BJ (cell line): ENCODE measurements around the gene EPAS1. TPM values are rescaled to one million over a fixed set of nuclear protein-coding genes. Genes with fewer than 3 reads are reported as not detected.
A peak's percentile ranks its signal among the peaks of the same experiment; 100 is the strongest.

ENCODE experiments used
- CTCF ChIA-PET: fragments of 350-600 bp; formaldehyde crosslinking; extraction: SDS; loops from one replicate; lab custom pipeline; 2021; ENCODE audit warnings: antibody characterized with exemption, inconsistent platforms; lab: Yijun Ruan, JAX
- POLR2A ChIA-PET: fragments of 300-600 bp; sonication (Branson Sonifier 250); formaldehyde crosslinking; extraction: SDS; loops from one replicate; lab custom pipeline; 2021; ENCODE audit warnings: antibody characterized with exemption; lab: Charles Lee
- DNase-seq: peaks from one replicate; pipeline ENCODE4 v3.0.0-alpha.2; 2011; ENCODE audit warnings: low read depth
- H3K27me3 ChIP-seq: 2 replicates; pipeline ENCODE4 v1.6.0; 2011; ENCODE audit warnings: low read length; ENCODE audit not compliant: control insufficient read depth, insufficient read depth
- H3K36me3 ChIP-seq: 2 replicates; pipeline ENCODE4 v1.5.1; 2011; ENCODE audit warnings: low read length; ENCODE audit not compliant: control insufficient read depth, insufficient read depth
- H3K4me3 ChIP-seq: 2 replicates; pipeline ENCODE4 v1.5.1; 2011; ENCODE audit warnings: low read depth, mild to moderate bottlenecking, control low read depth, low read length
- polyA plus RNA-seq: library from polyadenylated mRNA; depleted of rRNA; stranded (reverse); fragments of >200 nt; gene quantifications from 2 replicates; pipeline ENCODE4 v1.2.3, GENCODE V29; 2011
- TF ChIP-seq, protein P1 (sequence below): IDR thresholded peaks from 2 replicates; pipeline ENCODE4 v1.5.1; 2011; ENCODE audit warnings: low read depth, mild to moderate bottlenecking, control low read depth, inconsistent platforms, low read length, moderate library complexity; ENCODE audit not compliant: insufficient read depth

EPAS1 gene
- polyA plus RNA-seq, 1 experiment, result 531 TPM

DNA sequence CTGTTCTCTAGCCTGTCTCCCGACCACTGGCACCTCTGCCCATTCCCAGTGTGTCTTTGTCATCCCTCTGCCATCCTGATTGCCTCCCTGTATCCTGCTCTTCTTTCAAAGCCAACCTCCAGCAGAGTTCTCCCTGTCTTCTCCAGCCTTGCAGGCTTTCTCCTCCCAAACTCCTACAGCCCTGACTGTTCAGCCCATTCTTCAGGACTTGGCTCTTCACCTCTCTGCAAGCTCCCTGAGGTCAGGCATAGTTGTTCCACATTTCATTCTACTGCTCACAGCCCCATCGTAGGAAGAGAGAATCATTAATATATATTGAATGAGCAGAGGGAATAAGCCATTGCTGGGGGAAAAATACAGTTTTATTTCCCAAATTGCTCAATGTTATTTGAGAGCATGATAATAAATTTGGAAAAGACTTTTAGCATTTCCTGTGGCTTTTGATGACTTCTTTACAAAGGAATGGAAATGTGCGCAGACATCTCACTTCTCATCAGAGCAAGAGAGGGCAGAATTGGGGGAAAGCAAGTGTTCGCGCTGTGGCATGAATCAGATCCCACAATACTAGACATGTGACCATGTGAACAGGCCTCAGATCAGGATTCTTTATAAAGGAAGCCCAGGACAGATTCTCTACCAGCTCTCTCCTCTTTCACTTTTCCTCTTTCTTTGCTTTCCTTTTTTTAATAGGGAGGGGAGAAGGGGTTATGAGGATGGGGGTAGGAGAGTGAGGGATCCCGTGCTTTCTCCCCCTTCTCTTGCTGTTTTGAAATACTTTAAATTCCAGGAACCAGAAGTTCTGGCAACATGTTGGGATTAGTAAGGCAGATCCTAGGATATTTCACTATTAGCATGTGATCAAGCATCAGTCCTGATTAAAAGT is 37.4 kb downstream of the EPAS1 start:
- peak overlapping the region; percentile 28 for H3K4me3 ChIP-seq
- H3K27me3 ChIP-seq, result no peaks in the 10 kb centered on the region
- no peaks in the 10 kb centered on the region for H3K36me3 ChIP-seq
- ChIA-PET CTCF (interaction anchor here (0.6 to 2.1 kb wide), 7 partner anchors 7 to 324 kb away, joined by 3 to 5 read pairs (median 3); no protein-coding TSS in a partner anchor), POLR2A (interaction anchor here (1.3 kb wide), 1 partner anchor 25 kb away, joined by 5 read pairs; no protein-coding TSS in a partner anchor)
- TF ChIP-seq, protein P1, sequence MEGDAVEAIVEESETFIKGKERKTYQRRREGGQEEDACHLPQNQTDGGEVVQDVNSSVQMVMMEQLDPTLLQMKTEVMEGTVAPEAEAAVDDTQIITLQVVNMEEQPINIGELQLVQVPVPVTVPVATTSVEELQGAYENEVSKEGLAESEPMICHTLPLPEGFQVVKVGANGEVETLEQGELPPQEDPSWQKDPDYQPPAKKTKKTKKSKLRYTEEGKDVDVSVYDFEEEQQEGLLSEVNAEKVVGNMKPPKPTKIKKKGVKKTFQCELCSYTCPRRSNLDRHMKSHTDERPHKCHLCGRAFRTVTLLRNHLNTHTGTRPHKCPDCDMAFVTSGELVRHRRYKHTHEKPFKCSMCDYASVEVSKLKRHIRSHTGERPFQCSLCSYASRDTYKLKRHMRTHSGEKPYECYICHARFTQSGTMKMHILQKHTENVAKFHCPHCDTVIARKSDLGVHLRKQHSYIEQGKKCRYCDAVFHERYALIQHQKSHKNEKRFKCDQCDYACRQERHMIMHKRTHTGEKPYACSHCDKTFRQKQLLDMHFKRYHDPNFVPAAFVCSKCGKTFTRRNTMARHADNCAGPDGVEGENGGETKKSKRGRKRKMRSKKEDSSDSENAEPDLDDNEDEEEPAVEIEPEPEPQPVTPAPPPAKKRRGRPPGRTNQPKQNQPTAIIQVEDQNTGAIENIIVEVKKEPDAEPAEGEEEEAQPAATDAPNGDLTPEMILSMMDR, result no peak
- DNase-seq, result peak; percentile 95

DNA sequence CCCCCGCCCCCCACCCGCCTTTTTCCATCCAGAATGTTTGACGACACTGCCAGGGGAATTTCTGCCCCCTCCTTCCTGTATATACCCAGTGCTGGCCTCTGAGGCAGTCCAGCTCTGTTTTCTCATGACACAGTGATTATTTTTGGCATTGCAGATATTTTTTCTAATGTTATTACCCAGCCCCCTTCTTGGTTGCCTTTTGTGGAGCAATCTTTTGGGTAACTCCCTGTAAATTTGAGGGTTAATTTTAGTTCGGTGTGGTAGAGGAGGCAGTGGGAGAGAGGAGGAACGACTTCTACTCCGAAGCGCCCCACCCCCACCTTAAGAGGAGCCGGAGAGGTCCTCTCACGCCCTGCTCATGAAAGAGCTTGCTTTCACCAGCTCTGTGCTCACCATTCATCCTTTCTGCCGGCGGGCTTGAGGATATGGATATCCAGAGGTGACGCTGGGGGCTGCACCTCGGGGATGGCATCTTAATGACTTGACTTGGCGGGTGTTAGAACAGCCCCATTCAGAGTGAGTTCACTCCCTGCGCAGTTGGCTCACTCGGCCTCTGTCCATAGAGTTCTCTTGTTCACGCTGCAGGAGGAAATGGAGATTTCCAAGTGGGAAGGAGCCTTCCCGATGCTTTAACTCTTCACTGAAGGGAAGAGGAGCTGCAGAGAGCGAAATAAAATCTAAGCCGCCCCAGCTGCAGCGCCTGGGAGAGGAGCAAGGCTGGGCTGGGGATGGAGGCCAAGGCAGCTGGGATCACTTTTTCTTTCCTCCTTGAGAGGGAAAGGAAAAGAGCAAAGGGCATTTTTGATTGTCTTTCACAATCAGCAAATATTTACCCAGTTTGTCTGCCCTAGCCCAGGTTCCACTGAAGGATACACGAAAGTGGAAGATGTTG is 38.4 kb downstream of the EPAS1 start:
- POLR2A ChIA-PET, result interaction anchor here (0.6 to 1.3 kb wide), 3 partner anchors 26 to 863 kb away, joined by 5 to 12 read pairs (median 5); no protein-coding TSS in a partner anchor
- CTCF ChIA-PET, result interaction anchor here (0.6 to 2.1 kb wide), 5 partner anchors 8 to 325 kb away, joined by 3 to 5 read pairs (median 3); no protein-coding TSS in a partner anchor
- Histone ChIP-seq H3K36me3 (no peaks in the 10 kb centered on the region), H3K27me3 (no peaks in the 10 kb centered on the region), H3K4me3 (peak overlapping the region; percentile 28)
- DNase-seq, result no peak
- TF ChIP-seq, protein P1, result no peak

DNA sequence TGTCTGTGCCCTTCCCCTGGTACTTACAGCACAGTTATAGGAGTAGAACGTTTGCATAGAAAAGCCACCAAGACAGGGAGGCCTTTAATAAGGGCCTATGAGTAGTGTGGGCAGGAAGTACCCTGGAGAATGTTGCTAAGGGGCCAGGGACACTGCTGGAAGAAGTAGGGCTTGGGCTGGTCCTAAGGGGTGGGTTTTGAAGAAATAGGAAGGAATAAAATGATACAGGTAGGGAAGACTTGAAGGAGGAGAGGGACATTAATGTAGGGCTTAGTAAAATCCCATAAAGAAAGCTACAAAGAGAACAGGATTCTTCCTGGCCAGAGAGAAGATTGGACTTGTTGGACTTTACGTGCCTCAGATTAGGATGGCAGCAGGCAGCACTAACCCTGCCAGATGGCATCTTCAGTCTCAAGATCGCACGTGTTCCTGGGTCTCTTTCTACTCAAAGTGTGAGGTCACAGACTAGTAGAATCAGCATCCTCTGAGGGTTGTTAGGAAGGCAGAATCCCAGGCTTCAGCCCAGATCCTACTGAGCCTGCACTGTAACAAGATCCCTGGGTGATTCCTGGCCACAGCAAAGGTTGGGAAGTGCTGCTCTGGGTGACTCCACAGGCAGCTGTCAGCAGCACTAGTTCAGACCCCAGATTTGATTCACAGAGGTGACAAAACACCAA is 39.2 kb downstream of the EPAS1 start:
- DNase-seq, result peak; percentile 31
- H3K4me3 ChIP-seq, result no peak overlapping the region
- no peaks in the 10 kb centered on the region for H3K36me3 ChIP-seq
- ChIA-PET CTCF (interaction anchor here (1.0 to 2.1 kb wide), 4 partner anchors 9 to 326 kb away, joined by 3 to 5 read pairs (median 4); no protein-coding TSS in a partner anchor), POLR2A (no interaction called here)
- TF ChIP-seq, protein P1, result no peak
- H3K27me3 ChIP-seq, result no peaks in the 10 kb centered on the region

DNA sequence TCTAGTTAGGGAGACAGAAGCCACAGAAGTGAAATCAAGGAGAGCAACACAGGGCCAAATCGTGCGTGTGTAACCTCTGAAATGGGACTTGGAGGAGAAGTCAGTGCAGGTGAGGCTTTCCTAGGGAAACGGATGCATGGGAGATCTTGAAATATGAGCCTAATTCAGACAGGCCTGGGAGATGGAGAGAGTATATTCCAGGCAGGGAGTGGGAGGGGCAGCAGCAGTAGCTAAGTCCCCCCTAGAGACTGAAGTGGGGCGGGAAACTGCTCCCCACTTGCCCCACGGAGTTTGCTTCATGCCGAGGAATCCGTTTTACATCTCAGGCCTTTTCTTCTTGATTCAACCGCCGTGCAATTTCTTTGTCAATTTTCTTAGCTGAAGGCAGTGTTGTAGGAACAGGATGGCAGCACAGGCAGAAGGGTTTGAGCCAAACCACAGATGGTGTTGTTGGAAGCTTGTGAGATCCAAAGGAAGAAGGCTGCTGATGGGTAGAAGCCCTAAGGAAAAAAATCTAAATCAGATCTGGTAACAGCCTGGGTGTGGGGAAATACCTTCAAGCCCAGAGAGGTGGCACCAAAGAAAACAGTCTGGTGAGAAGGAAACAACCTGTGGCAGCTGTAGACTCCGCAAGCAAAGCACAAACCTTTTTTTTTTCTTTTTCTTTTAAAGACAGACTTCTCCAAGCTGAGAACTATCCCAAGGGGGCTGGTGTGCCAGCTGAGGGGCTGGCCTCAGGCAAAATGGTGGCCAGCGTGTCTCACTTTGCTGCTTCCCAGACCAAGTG is 40.2 kb downstream of the EPAS1 start:
- ChIA-PET POLR2A (no interaction called here), CTCF (interaction anchor here (0.7 to 1.0 kb wide), 2 partner anchors 269 to 523 kb away, joined by 3 to 4 read pairs; no protein-coding TSS in a partner anchor)
- Histone ChIP-seq H3K36me3 (no peaks in the 10 kb centered on the region), H3K4me3 (no peak overlapping the region), H3K27me3 (no peaks in the 10 kb centered on the region)
- TF ChIP-seq, protein P1, result no peak
- no peak for DNase-seq
